WERI-Rb-1 (cell line): ENCODE measurements around the gene RAB4B.
"Not testable (repeated sequence)": the region's sequence is repeated elsewhere in the genome, so short reads cannot be mapped to it uniquely, and the experiment has no call there.

ENCODE experiments used
- DNase-seq: peaks from one replicate; pipeline ENCODE4 v3.0.0-alpha.2; 2020
- H3K27ac ChIP-seq: fragments of 250-450 bp; sonication (Bioruptor Pico); 2 replicates; pipeline ENCODE4 v1.5.1; 2020; ENCODE audit warnings: mild to moderate bottlenecking, moderate library complexity
- H3K27me3 ChIP-seq: fragments of 250-450 bp; sonication (Bioruptor Pico); 2 replicates; pipeline ENCODE4 v1.5.1; 2021; ENCODE audit warnings: mild to moderate bottlenecking, low read depth, moderate library complexity; ENCODE audit not compliant: insufficient read depth, severe bottlenecking
- H3K36me3 ChIP-seq: fragments of 250-450 bp; sonication (Bioruptor Pico); 2 replicates; pipeline ENCODE4 v1.5.1; 2020; ENCODE audit warnings: mild to moderate bottlenecking, moderate library complexity
- H3K4me3 ChIP-seq: 2 replicates; pipeline ENCODE4 v1.5.1; 2011; ENCODE audit warnings: low read depth, mild to moderate bottlenecking, control low read depth, low read length
- H3K9me3 ChIP-seq: fragments of 250-450 bp; sonication (Bioruptor Pico); 2 replicates; pipeline ENCODE4 v1.5.1; 2021; ENCODE audit warnings: mild to moderate bottlenecking, moderate library complexity; ENCODE audit not compliant: severe bottlenecking
- CTCF ChIP-seq: IDR thresholded peaks from 2 replicates; pipeline ENCODE4 v1.5.1; 2011; ENCODE audit warnings: low read depth, mild to moderate bottlenecking, control low read depth, inconsistent platforms, low read length

RAB4B gene

GRCh38 chr19:40836754-40837429 is 58.8 kb downstream of the RAB4B start:
- no peak for TF ChIP-seq CTCF

GRCh38 chr19:40838477-40838876 is 60.4 kb downstream of the RAB4B start:
- not testable (repeated sequence) for DNase-seq, H3K27me3 ChIP-seq, H3K27ac ChIP-seq, H3K36me3 ChIP-seq, H3K9me3 ChIP-seq, H3K4me3 ChIP-seq

More at GRCh38 chr19:40836754-40837429, 58.8 kb downstream of the RAB4B start:
- DNase-seq = no peak
- Histone ChIP-seq H3K27me3 (no peaks in the 10 kb centered on the region), H3K4me3 (no peak overlapping the region), H3K9me3 (no peaks in the 10 kb centered on the region), H3K27ac (no peak overlapping the region), H3K36me3 (no peaks in the 10 kb centered on the region)

GRCh38 chr19:40842012-40842411 is 64.0 kb downstream of the RAB4B start:
- H3K4me3 ChIP-seq, H3K36me3 ChIP-seq, DNase-seq, H3K27ac ChIP-seq, H3K27me3 ChIP-seq, H3K9me3 ChIP-seq: not testable (repeated sequence)

GRCh38 chr19:40842997-40843652 is 65.1 kb downstream of the RAB4B start:
- not testable (repeated sequence) for DNase-seq, H3K27me3 ChIP-seq, H3K36me3 ChIP-seq, H3K27ac ChIP-seq, H3K9me3 ChIP-seq, H3K4me3 ChIP-seq

GRCh38 chr19:40843653-40844052 is 65.6 kb downstream of the RAB4B start:
- not testable (repeated sequence) for DNase-seq, H3K36me3 ChIP-seq, H3K27me3 ChIP-seq, H3K9me3 ChIP-seq, H3K4me3 ChIP-seq, H3K27ac ChIP-seq
